NCI-H345 treated with DMSO at 0.1 percent for 48 hours (cell line): ENCODE results near the gene PSG2.
"Not testable (repeated sequence)": the region's sequence is repeated elsewhere in the genome, so short reads cannot be mapped to it uniquely, and the experiment has no call there.

Source experiments
- DNase-seq: peaks from one replicate; lab custom pipeline; 2025; ENCODE audit not compliant: unreplicated experiment; lab: John Stamatoyannopoulos, UW

Gene PSG2

DNA sequence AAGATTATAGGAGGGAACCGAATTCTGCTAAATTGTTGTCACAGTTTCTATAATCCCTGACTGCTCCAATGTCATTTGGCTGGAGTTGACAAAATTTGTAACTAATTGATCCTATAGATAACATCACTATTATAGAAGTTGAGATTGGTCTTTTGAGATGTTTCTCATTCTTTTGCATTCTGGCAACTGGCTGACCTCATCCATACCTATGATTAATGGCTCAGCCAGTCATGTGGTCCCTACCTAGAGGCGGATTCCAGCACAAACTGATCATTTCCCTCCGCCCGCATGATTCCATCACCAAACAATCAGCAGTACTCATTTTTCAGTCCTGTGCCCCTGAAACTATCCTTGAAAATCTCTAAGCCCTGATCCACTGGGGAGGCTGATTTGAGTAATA lies 4.2 kb downstream of the PSG2 start:
- DNase-seq, result no peak

DNA sequence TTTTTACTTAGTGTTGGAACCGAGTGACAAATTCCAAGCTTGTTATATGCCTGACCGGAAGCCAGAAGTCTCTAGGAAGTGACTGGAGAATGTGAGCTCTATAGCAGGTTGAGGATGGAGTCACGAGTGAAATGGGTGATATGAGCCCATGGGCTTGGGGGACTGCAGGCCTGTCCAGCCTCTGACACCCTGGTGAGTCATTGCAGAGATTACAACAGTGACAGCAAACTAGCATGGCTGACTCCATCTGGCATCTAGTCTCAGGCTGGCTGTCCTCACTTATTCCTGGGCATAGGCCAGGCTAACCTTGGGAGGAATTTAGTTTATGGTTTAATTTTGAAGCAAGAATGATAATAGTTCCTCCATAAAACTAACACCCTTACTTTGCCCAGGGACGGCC lies 4.6 kb downstream of the PSG2 start:
- not testable (repeated sequence) for DNase-seq

DNA sequence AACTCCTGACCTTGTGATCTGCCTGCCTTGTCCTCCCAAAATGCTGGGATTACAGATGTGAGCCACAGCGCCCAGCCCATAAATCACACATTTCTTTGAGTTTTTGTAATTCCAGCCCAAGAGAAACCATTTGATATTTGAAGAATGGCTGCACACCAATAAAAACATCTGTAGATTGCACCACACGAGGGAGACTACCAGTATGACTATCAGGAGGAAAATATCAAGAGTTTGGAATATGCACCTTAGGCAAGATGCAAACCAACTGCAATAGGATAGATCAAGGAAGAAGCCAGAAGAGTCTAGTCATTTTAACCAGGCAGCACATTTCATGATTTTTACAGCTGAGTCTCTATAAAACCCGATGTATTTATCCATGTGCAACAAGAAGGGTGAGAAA lies 20.1 kb downstream of the PSG2 start:
- not testable (repeated sequence) for DNase-seq

DNA sequence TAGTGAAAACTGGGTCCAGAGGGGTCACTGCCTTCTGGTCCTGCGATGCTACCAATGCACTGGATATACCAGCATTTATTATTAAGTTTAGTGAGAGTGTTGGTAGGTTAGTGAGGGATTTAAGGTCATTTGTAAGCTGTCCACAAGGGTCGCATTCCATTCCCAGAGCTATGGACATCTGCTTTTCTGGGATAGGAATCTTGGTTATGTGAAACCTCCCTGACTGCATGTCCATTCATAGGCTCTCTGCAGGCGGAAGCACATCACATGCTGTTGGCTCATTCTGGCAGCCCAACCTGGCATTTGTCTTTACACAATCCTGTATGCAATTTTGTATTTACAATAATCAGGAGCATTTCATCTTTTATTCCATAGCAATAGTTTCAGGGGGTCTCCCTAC lies 21.2 kb downstream of the PSG2 start:
- not testable (repeated sequence) for DNase-seq

DNA sequence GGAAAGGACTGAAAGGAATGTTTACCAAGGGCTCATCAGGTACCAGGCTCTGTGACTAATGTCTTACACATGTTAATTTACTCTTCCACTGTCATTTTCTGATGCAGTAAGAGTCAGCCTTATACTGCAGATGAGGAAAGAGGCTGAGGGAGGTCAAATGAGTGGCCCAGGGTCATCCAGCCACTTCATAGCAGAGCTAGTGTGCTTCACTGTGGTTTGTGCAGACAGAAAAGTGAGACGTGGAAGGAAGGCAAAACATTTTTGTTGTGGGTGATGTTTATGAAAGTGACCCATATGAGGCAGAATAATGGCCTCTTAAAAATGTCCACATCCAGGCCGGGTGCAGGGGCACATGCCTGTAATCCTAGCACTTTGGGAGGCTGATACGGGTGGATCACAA lies 22.2 kb downstream of the PSG2 start:
- DNase-seq, result not testable (repeated sequence)

DNA sequence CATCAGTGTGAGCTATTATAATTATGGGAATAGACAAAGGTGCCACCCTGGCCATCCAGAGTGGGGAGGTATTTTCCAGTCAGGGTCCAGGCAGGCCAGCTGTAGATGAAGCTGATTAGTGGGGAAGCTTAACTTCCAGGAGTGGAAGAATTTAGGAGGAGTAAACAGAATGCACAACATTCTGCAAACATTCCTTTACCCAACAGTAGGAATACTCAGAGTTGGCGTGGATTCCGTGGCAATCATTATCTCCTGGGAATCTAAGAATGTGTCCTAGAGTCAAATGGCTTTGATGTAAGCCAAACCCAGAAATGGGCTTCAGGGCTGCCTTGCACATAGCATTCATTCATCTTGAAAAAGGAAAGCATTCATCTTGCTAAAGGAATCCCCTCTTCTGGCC lies 23.0 kb downstream of the PSG2 start:
- not testable (repeated sequence) for DNase-seq

DNA sequence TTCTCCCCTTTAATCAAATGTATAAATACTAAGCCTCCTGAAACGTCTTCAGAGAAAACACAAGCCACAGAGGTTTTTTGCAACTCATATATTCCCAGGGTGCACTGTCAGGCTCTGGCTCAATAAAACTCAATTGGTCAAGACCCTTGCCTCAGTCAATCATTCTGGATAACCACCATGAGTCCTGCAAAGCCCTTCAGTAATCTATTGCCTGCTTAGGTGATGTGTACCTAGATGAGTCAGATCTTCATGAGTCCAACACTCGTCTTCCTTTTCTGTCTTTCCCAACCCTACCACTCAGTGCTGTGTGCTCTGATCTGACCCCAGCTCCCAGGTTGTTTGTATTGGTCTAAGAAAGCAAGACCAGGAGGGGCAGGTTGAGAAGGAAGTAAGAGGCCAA lies 24.1 kb downstream of the PSG2 start:
- DNase-seq, result not testable (repeated sequence)

DNA sequence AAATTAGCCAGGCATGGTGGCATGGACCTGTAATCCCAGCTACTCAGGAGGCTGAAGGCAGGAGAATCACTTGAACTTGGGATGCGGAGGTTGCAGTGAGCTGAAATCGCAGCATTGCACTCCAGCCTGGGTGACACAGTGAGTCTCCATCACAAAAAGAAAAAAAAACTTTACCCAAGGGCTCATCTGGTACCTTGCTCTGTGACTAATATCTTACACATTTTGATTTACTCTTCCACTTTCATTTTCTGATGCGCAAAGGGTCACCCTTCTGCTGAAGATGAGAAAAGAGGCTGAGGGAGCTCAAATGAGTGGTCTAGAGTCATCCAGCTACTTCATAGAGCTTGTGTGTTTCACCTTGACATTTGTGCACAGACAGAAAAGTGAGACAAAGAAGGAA lies 34.5 kb downstream of the PSG2 start:
- not testable (repeated sequence) for DNase-seq

DNA sequence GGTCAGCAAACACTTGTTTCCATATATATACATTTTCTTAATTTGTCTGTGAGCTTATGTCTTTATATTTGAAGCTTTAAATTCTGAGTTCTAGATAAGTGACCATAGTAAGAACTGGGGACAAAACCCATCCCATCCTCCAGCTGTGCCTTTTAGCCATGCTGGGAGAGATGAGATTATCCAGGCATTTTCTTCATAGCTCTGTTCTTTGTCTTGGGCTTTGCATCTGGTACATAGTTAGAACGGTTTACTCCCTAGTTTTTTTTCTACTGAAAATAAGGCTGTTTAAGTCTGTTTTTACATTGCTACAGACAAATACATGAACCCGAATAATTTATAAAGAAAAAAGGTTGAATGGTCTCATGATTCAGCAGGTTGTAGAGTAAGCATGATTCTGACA lies 35.9 kb downstream of the PSG2 start:
- not testable (repeated sequence) for DNase-seq

DNA sequence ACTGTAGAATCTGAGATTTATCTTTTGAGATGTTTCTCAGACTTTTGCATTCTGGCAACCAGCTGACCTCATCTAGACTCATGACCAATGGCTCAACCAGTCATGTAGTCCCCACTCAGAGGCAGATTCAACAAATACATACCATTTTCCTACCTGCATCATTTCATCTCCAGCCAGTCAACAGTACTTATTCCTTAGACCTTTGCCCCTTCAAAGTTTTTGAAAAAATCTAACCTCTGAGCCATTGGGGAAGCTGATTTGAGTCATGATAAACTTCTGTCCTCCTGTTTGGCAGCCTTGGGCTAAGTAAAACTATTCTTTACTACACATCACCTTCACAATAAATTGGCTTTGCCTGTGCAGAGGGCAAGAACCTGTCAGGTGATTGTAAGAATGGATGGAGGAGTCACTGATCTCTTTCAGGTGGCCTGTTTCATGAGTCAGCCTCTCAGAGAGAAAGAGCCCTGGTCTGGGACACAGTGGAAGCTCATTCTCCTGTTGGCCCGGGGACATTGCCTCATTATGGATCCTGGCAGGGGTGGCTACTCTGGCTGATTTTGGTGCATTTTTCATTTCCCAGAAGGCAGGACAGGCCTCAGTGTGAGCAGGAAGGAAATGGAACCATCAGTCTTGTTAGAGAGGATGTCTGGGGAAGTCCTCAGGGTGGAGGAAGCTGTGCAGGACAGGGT lies 38.9 kb downstream of the PSG2 start:
- DNase-seq, result not testable (repeated sequence)

DNA sequence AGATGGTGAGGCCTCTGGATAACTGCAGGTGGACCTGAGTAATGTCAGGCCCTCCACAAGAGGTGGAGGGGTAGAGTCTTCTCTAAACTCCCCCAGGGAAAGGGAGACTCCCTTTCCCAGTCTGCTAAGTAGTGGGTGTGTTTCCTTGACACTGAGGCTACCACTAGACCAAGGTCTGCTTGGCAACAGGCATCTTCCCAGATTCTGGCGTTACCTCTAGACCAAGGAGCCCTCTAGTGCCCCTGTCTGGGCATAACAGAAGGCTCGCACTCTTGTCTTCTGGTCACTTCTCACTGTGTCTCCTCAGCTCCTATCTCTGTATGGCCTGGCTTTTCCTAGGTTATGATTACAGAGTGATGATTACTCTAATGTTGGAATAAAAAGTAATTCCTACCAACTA lies 50.9 kb downstream of the PSG2 start:
- not testable (repeated sequence) for DNase-seq

DNA sequence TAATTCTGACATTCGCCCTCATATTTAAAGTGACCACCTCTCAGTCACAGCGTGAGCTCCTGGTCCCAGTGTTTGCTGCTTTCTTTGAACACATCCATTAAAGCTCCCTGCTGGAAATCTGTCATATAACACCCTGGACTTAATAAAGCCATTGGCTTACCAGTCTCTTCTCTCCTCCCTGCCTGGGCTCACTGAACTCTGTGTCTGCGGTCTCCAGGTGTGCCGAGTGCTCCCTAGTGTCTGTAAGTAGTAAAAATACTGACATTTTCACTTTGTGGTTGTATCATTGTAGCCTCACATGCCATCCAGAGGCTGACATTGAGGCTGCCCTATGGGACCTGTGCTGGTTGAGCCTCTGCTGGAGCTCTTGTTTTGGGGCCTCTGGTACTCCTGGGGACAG lies 53.6 kb downstream of the PSG2 start:
- no peak for DNase-seq

DNA sequence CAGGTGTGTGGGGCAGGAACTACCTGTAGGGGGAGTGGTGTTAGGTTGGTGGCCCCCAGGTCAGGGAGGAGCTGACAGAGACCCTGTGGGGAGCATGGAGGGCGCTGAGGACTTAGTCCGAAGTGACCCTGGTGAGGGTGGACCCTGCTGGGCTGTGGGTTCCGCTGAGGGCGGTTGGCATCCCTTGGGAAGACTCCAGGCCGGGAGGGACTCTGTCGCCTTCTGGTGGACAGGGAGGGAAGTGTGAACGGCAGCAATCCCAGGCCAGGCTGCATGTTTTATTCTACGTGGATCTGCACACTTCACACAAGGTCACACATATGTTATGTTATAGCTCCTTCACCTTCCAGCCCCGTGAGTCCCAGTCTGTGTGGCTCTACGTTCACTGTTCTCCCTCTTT lies 54.5 kb downstream of the PSG2 start:
- DNase-seq, result not testable (repeated sequence)

DNA sequence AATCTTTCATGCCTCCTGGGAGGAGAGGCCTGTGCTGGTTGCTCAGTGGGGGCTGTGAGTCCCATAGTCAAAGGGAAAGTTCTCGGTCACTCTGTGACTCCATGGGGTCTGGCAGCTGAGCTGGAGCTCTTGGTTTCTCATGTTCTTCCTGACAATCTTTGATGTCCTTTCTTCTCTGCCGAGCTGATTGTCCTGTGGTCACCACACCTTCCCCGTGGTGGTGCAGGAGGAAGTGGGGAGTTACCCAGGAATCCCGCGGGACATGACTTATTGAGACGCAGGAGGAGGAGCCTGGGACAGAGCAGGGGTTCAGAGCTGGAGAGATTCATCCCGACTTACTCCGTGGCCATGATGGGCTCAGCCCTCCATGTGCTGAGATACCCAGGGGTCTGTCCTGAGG lies 55.4 kb downstream of the PSG2 start:
- DNase-seq, result not testable (repeated sequence)

DNA sequence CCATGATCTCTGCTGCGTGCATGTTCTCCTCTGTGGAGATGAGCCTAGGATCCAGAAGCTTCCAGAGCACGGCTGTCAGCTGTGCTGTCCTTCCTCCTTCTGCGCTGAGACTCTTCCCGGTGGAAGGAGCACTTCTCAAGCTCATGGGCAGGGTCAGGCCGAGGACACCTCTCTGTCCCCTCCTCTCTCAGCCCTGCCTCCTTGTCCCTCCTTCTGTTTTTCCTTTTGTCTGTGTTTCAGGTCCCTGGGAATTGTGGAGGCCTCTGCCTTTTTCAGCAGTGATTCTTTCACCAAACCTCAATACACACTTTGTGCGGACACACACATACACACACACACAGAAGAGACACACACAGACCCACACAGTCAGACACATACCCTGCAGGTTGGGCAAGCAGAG lies 56.1 kb downstream of the PSG2 start, which contains the start of gene PSG11:
TSS of gene PSG11 (minus strand) at position 101 of the 400 bp plus-strand sequence. CDS start at position 4, 97 bp downstream.
- DNase-seq, result not testable (repeated sequence)

DNA sequence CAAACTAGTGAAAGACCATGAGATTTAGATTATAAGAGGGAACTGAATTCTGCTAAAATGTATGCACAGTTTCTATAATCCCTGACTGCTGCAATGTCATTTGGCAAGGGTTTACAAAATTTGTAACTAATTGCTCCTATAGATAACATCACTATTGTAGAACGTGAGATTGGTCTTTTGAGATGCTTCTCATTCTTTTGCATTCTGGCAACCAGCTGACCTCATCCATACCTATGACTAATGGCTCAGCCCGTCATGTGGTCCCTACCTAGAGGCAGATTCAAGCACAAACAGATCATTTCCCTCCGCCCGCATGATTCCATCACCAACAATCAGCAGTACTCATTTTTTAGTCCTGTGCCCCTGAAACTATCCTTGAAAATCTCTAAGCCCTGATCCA lies 60.4 kb downstream of the PSG2 start:
- not testable (repeated sequence) for DNase-seq

DNA sequence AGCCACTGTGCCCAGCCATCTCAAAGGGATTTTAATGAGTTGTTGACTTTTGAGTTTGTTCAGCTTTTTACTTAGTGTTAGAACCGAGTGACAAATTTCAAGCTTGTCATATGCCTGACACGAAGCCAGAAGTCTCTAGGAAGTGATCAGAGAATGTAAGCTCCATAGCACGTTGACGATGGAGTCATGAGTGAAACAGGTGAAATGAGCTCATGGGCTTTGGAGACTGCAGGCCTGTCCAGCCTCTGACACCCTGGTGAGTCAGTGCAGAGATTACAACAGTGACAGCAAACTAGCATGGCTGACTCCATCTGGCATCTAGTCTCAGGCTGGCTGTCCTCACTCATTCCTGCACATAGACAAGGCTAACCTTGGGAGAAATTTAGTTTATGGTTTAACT lies 60.9 kb downstream of the PSG2 start:
- DNase-seq, result not testable (repeated sequence)

DNA sequence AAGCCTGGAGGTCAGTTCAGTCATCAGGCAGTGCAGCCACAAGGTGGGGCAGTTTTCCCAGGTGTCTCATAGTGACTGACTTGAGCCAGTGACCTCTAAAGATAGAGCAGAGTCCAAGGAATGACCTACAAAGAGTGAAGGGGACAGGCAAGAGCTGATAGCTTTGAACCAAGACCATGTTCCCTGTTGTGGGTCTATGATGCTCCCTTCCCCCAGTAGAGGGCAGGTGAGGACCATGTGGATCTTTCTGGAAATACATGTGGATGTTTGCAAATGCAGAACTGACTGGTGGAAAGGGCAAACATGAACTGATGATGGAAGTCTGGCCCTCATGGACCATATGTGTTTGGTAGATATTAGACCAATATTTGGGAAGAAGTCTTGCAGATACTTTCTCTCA lies 62.9 kb downstream of the PSG2 start:
- not testable (repeated sequence) for DNase-seq
